C4-2B (cell line): ENCODE measurements around the gene MEAK7.
A peak's percentile ranks its signal among the peaks of the same experiment; 100 is the strongest.

Experiments
- H3K27ac ChIP-seq: fragments of 450-650 bp; 2 replicates; pipeline ENCODE4 v1.5.1; 2017
- ZFX ChIP-seq: fragments of 450-650 bp; IDR thresholded peaks from 2 replicates; pipeline ENCODE4 v1.6.1; 2017
- TF ChIP-seq, protein P1 (sequence below): fragments of 450-650 bp; conservative IDR thresholded peaks from 2 replicates; pipeline ENCODE4 v1.5.1; 2017; ENCODE audit warnings: mild to moderate bottlenecking

The MEAK7 gene

DNA sequence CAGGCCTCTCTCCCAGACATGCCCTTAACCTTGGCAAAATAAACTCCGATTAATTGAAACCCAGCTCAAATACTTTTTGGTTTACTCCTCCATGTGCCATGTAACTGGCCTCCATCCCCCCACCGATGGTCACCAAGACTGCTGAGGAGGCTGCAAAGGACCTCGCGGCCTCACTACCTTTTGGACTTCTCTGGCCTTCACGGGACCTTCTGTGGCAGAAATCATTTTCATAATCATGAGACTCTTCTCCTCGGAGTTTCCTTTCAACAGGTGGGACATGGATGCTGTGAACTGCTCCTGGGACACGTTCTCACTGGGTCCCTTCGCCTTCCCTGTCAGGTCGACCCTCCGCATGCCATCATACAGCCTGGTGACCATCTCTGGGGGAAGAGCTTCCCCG, 9.0 kb downstream of the MEAK7 start:
- TF ChIP-seq ZFX = no peak
- TF ChIP-seq, protein P1, sequence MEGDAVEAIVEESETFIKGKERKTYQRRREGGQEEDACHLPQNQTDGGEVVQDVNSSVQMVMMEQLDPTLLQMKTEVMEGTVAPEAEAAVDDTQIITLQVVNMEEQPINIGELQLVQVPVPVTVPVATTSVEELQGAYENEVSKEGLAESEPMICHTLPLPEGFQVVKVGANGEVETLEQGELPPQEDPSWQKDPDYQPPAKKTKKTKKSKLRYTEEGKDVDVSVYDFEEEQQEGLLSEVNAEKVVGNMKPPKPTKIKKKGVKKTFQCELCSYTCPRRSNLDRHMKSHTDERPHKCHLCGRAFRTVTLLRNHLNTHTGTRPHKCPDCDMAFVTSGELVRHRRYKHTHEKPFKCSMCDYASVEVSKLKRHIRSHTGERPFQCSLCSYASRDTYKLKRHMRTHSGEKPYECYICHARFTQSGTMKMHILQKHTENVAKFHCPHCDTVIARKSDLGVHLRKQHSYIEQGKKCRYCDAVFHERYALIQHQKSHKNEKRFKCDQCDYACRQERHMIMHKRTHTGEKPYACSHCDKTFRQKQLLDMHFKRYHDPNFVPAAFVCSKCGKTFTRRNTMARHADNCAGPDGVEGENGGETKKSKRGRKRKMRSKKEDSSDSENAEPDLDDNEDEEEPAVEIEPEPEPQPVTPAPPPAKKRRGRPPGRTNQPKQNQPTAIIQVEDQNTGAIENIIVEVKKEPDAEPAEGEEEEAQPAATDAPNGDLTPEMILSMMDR = no peak
- no peak overlapping the region for H3K27ac ChIP-seq

DNA sequence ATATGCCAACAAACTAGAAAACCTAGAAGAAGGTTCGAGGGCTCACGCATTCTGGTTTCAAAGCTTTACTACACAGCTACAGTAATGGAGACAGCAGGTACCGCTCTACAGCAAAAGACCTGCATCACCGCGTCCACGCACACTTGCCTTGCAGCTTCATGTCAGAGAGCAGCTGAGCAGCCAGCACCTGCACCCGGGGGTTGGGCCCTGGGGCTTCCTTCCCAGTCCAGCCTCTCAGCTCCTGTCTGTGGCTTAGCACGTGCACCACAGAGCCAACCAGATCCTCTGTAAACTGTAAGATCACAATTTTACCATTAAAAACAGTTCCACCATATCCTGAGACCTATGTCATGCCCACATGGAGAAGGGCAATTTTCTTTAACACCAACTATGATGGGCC, 15.3 kb downstream of the MEAK7 start:
- no peak for TF ChIP-seq ZFX
- TF ChIP-seq, protein P1 = no peak
- no peak overlapping the region for H3K27ac ChIP-seq

DNA sequence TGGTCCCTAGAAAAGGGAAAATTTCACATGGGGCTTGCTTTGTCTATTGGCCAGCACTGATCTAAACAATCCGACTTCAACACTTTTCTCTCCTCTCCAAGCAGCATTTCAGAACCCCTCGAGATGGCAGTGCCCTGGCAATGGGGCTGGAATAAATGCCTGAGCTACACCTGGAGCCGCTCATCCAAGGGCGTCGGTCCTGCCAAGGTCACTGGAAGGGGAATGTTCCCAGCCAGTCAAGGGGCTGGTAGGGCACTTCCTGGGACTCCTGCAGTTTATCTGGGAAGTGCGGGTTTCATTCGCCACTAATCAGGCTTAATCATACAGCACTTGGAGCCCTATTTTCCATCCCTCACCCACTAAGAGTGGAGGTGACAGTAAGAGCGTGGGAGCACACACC, 17.1 kb downstream of the MEAK7 start:
- no peak for TF ChIP-seq ZFX
- TF ChIP-seq, protein P1 = no peak
- no peak overlapping the region for H3K27ac ChIP-seq

DNA sequence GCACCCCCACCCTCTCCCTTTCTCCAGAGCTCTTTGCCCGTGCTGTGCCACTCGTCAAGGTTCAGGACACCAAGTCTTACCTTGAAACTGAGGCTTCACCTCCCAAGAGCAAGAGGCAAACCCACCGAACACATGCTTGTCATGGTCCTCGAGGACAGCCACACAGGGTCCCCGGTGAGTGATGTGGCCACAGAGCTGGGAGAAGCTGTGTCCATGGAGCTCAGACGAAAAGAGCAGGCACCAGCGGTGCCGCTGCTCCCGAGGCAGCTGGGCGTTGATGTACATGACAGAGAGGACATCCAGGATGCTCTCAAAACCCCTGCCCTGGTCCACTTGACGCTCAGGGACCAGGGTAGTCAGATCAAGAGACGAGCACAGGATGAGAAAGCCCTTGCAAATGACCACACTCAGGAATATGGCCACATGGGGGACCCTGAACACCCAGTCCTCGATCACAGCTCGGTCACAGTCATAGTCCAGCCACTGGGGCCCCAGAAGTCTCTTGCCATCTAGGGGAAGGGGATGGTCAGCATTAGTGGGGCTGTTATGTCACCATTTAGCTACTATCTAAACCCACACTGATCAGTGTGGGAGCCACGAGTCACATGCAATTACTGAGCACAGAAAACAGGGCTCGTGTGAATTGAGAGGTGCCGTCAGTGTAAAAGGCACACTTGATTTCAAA, 17.8 kb downstream of the MEAK7 start:
- TF ChIP-seq, protein P1 = no peak
- no peak for TF ChIP-seq ZFX

DNA sequence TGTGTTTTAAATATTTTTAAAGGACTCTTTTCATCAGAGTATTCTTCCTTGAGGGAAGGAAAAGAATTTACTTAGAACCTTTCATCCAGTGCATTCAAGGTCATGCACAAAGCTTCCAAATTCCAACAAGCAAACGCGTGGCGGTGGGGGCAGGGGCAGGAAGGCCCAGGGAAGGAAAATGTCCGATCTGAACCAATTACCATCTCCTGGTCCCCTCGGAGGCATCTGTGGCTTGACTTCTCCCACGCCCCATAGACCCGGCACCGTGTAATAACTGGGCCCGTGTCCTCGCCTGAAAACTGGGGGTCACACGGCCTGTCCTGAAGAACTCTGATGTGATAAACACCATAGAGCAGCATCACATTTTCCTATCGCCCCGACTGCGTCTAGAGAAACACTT, 18.3 kb downstream of the MEAK7 start:
- TF ChIP-seq, protein P1 = no peak
- TF ChIP-seq ZFX = no peak
- H3K27ac ChIP-seq = no peak overlapping the region

More for the DNA sequence above, 17.8 kb downstream of the MEAK7 start:
- no peak overlapping the region for H3K27ac ChIP-seq

DNA sequence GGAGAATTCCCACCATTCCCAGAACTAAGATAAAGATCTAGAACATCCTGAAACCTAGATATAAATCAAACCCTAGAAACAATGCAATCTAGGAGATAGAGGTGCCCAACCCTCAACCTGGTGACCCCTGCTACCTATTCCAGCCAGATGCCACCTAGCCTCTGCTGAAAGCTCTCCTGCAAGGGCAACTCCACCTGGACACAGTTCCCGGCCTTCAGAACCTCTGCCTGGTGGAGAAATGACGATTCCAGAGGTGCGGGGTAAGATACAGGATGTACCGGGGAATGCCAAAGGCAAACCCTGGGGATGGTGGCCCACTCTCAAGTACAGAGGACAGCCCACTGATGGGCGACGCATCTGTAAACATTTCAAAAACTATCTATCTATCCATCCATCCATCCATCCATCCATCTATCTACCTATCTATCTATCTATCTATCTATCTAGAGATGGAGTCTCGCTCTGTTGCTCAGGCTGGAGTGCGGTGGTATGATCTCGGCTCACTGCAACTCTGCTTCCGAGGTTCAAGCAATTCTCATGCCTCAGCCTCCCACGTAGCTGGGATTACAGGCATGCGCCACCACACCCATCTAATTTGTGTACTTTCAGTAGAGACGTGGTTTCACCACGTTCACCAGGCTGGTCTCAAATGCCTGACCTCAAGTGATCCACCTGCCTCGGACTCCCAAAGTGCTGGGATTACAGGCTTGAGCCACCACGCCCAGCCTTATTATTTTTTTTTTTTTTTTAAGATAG, 19.0 kb downstream of the MEAK7 start:
- TF ChIP-seq, protein P1 = no peak
- TF ChIP-seq ZFX = no peak
- H3K27ac ChIP-seq = no peak overlapping the region

DNA sequence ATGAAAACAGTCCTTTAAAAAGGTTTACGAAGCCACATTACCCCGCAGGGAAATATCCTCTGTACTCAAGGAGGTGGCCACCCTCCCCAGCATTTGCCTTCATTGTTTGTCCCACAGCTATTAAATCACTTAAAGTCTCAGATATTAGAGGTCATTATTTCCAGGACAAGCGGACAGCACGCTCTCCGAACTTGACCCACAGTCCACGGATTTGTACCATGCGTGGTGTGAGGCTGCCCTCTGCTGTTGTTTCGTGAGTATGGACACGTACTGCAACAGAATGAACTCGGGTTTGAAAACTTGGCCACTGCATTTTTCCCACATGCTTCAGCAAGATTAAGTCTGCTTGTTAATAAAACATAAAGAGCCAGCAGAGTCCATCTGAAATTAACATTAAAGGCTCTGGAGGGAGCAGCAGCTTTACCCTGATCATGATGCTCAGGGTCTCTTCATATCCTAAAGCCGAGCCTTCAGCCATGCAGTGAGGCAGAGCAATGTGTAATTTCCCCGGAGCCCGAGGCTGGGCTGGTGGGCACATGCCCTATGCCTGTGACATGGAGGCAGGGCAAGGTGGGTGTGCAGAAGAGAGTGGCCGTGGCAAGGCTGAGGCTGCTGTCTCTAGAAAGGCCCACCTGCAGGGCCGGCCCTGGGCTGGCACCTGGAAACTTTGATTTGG, 19.7 kb downstream of the MEAK7 start:
- no peak overlapping the region for H3K27ac ChIP-seq
- TF ChIP-seq, protein P1 = peak; percentile 89
- TF ChIP-seq ZFX = no peak
